LHCN-M2 (cell line): ENCODE measurements around the gene RENBP. TPM values are rescaled to one million over a fixed set of nuclear protein-coding genes. Genes with fewer than 3 reads are reported as not detected.

ENCODE experiments used
- DNase-seq: peaks from one replicate; pipeline ENCODE4 v3.0.0-alpha.2; 2012; ENCODE audit warnings: low read depth
- total RNA-seq: library from RNA; depleted of rRNA; stranded (reverse); fragments of >200 nt; gene quantifications from 2 replicates; pipeline ENCODE4 v1.2.3, GENCODE V29; 2014; rRNA removed

RENBP gene
- total RNA-seq, 1 experiment from 2014 or later = 0.40 TPM

- DNase-seq = peak; percentile 93
Observed at GRCh38 chrX:153900831-153901752, 43.4 kb downstream of the RENBP start.

- DNase-seq = no peak
Observed at GRCh38 chrX:153897899-153898298, 46.5 kb downstream of the RENBP start.

GRCh38 chrX:153889123-153889522 is 55.3 kb downstream of the RENBP start:
- no peak for DNase-seq

- DNase-seq = no peak
Observed at GRCh38 chrX:153888344-153888743, 56.1 kb downstream of the RENBP start.

GRCh38 chrX:153887385-153887784 is 57.1 kb downstream of the RENBP start:
- DNase-seq = no peak

- DNase-seq = no peak
Observed at GRCh38 chrX:153886915-153887314, 57.5 kb downstream of the RENBP start.

- DNase-seq = no peak
Observed at GRCh38 chrX:153885968-153886903, 58.2 kb downstream of the RENBP start, which contains the start of gene L1CAM. Gene L1CAM, minus strand, starts transcription at chrX:153886173. Its CDS starts 10,337 bp downstream, at chrX:153875836.

Other genes with a start within 250 kb of the RENBP start
- 138 and 211 TPM in 2 replicates for gene BCAP31, start 220.3 kb downstream of the RENBP start, total RNA-seq
- gene ABCD1, start 219.8 kb downstream of the RENBP start, total RNA-seq = 25.8 and 30.5 TPM in 2 replicates
- 5.0 and 9.7 TPM in 2 replicates for gene PLXNB3, start 180.4 kb downstream of the RENBP start, total RNA-seq
- 0.45 and 1.3 TPM in 2 replicates for gene SRPK3, start 163.6 kb downstream of the RENBP start, total RNA-seq
- gene IDH3G, start 150.3 kb downstream of the RENBP start, total RNA-seq = 83.6 and 86.6 TPM in 2 replicates
- gene SSR4, start 150.0 kb downstream of the RENBP start, total RNA-seq = 201 and 222 TPM in 2 replicates
- 1.2 and 1.7 TPM in 2 replicates for gene PDZD4, start 114.1 kb downstream of the RENBP start, total RNA-seq
- gene L1CAM, start 58.5 kb downstream of the RENBP start, total RNA-seq = 0.29 and 2.1 TPM in 2 replicates
- gene AVPR2, start 40.0 kb downstream of the RENBP start, total RNA-seq = not detected in 2 replicates
- gene ARHGAP4, start 18.4 kb downstream of the RENBP start, total RNA-seq = 4.1 and 15.2 TPM in 2 replicates
- gene NAA10, start 9.6 kb downstream of the RENBP start, total RNA-seq = 160 and 164 TPM in 2 replicates
- gene HCFC1, start 27.2 kb upstream of the RENBP start, total RNA-seq = 36.8 and 37.4 TPM in 2 replicates
- 8.9 and 9.0 TPM in 2 replicates for gene TMEM187, start 28.1 kb upstream of the RENBP start, total RNA-seq
- gene IRAK1, start 75.3 kb upstream of the RENBP start, total RNA-seq = 135 and 149 TPM in 2 replicates
- 23.8 and 23.9 TPM in 2 replicates for gene MECP2, start 153.1 kb upstream of the RENBP start, total RNA-seq
- not detected in 2 replicates for gene OPN1LW, start 199.6 kb upstream of the RENBP start, total RNA-seq
- not detected in 2 replicates for gene OPN1MW, start 238.0 kb upstream of the RENBP start, total RNA-seq